Melanocyte of skin (primary cell): Measurements from ENCODE around the gene MRPL30. TPM values are rescaled to one million over a fixed set of nuclear protein-coding genes. Genes with fewer than 3 reads are reported as not detected.

Experiments
- small RNA-seq, 2 donors: library from RNA; depleted of rRNA; stranded (forward); fragments of <200 nt; gene quantifications; one replicate each; pipeline ENCODE3, GENCODE V24; 2012
- total RNA-seq, 2 donors: library from RNA; depleted of rRNA; stranded (reverse); fragments of >200 nt; gene quantifications; 2 replicates each; pipeline ENCODE4 v1.2.3, GENCODE V29; 2012

MRPL30 gene
- 10 to 100 TPM; 26.8 to 55.9 TPM for total RNA-seq

DNA sequence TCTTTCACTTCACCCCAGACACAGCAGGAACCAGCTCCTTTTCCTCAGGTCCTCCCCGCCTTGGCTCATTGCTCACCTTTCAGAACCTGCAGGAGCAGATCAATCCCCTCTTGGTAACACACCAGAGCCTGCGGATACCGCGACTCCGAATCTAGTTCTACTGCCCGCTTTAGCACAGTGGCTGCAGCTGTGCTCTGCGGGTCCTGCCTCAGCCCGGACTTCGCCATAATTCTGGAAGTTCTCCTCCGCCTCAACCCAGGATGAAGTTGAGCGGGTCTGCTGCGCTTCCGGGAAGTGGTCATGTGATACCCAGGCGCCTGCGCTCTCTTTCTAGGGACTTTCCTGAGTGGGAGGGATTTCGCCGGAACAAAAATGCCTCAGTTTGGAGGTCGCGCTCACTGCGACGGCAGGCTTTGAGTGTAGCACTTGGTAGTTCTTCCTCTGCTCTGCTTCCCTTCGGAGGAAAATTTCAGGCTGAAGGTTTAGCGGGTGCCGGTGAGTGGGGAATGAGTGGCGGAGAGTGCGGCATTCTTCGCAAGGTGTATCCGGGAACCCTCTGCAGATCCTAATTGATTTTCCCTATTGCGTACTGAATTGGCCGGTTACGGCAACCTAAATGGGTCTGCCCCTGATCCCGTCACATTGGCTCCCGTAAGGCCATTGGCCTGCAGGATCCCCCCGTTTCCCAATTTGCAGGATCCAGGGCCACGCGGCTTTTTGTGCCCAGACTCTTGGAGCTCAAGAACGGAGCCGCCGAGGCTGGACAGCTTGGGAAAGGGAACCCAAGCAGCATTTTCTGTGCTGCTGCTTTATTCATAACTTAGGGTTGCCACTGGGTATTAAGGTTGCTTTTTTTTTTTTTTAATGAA lies at the start of gene MRPL30, which contains the start of gene MITD1:
MRPL30 (plus strand) TSS at position 430 of the 869 bp plus-strand sequence. CDS start 5,020 bp downstream, outside the sequence.
MITD1 (minus strand) TSS at position 304 of the 869 bp plus-strand sequence; CDS start at position 227, 77 bp downstream.

DNA sequence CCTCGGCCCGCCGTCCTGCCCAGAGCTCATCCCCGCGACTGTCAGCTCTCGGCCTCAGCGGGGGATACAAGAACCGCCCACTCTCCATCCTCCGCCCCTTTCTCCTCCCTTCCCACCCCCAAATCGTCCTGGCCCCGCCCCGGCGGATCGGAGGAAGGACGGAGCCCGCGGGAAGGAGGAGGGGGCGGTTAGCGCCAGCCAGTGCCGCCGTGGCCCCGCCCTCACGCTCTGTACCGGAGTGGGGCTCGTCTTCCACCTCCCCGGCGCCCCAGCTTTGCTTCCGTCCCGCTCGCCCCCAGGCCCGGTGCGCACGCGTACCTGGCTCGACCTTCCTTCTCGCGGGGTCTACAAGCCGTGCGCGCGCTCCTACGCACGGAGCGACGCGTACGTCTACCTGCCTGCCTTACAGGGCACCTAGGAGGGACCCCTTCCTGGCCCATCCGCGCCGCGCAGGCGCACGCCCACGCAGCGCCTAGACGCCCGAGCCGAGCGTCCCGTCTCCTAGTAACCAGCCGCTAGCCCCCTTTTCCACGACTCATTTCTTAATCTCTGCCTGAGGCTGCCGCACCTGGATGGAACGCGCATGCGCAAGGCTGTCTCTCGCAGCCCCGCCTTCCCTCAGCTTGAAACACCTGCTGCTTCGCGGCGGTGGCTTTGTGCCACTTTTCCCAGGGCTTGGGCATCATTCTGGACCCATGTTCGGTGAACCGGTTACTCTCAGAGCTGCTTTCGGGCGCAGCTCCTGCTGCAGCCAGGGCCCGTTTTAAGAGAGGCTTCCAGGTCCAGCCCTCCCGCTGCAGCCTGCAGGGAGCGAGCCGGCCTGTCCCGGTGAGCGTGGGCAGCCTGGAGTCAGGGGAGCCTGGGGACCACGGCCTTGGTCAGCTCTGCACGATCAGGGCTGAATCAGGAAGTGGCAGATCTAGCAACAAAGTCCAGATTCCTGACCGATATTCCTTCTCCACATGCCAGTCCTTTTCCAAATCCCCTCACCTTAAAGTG lies 39.6 kb upstream of the MRPL30 start, which contains the start of gene C2orf15:
C2orf15 (plus strand) TSS at position 598 of the 999 bp plus-strand sequence. CDS start 8,852 bp downstream, outside the sequence.

GRCh38 chr2:99154643-99155536 lies 26.1 kb upstream of the MRPL30 start, which contains the start of the genes LIPT1 and TSGA10:
TSS of gene LIPT1 (plus strand) at chr2:99154967. CDS start at chr2:99161958, 6,991 bp downstream.
TSS of gene TSGA10 (minus strand) at chr2:99154942. CDS start at chr2:99109439, 45,503 bp downstream.

Small RNAs within 50 kb of the gene (small RNA-seq; reads per million reads assigned to genes)
- gene AC092587.1: 0 reads per million in 2 donors

Other genes starting within 250 kb of the MRPL30 start
- gene CRACDL, start 245.0 kb upstream of the MRPL30 start, total RNA-seq: not detected
- under 1 TPM in 1 of 2 donors, not detected in 1; 0.34 TPM for gene C2orf15, start 39.5 kb upstream of the MRPL30 start, total RNA-seq
- gene TSGA10, start 26.2 kb upstream of the MRPL30 start, total RNA-seq: 1 to 10 TPM; 4.0 to 6.2 TPM
- gene LIPT1, start 26.2 kb upstream of the MRPL30 start, total RNA-seq: 1 to 10 TPM; 3.7 to 5.9 TPM
- gene MITD1, start 126 bp upstream of the MRPL30 start, total RNA-seq: 10 to 100 TPM; 20.6 to 21.3 TPM
- gene LYG2, start 74.5 kb downstream of the MRPL30 start, total RNA-seq: not detected
- gene LYG1, start 120.0 kb downstream of the MRPL30 start, total RNA-seq: not detected
- 10 to 100 TPM; 74.0 to 94.2 TPM for gene TXNDC9, start 155.1 kb downstream of the MRPL30 start, total RNA-seq
- 10 to 100 TPM; 16.9 to 20.6 TPM for gene EIF5B, start 156.2 kb downstream of the MRPL30 start, total RNA-seq